Measurements from ENCODE around the gene CSK. TPM values are rescaled to one million over a fixed set of nuclear protein-coding genes. Genes with fewer than 3 reads are reported as not detected.
A peak's percentile ranks its signal among the peaks of the same experiment; 100 is the strongest.

CSK gene
- total RNA-seq, 2 donors from 2014 or later: 64.3 to 68.5 TPM

GRCh38 chr15:74824976-74825375 is 43.1 kb downstream of the CSK start:
- DNase-seq: no peak
- H3K9me3 ChIP-seq (ENCODE audit: control insufficient read depth, low read length): no peaks in the 10 kb centered on the region
- Mint-ChIP-seq H3K4me1 (no peaks in the 10 kb centered on the region), H3K27me3 (ENCODE audit: insufficient read depth) (peaks cover 49% of the 10 kb centered on the region), H3K27ac (no peak overlapping the region), H3K9me3 (no peaks in the 10 kb centered on the region), H3K36me3 (ENCODE audit: low read depth) (no peaks in the 10 kb centered on the region), H3K4me3 (no peak overlapping the region)
- H3K36me3 ChIP-seq (ENCODE audit: control insufficient read depth, insufficient read depth, low read length): no peaks in the 10 kb centered on the region
- H3K4me3 ChIP-seq (ENCODE audit: low read length): no peak overlapping the region
- H3K4me1 ChIP-seq (ENCODE audit: control insufficient read depth, insufficient read depth, low read length): peaks cover 9% of the 10 kb centered on the region
- no peak overlapping the region for H3K9ac ChIP-seq (ENCODE audit: extremely low read depth, low read length, poor library complexity, severe bottlenecking)
- no peak for TF ChIP-seq CTCF (conservative IDR thresholded peaks at IDR 0.05)
- H3K27ac ChIP-seq (ENCODE audit: low read depth, low read length): no peak overlapping the region
- 89% methylated on average over 7 of the region's 7 CpGs for WGBS, 2 experiments (ENCODE audit: insufficient coverage in 1 of 2, insufficient read length in 1 of 2)
- H3K27me3 ChIP-seq (ENCODE audit: control insufficient read depth, insufficient read depth, low read length, poor library complexity, severe bottlenecking): peaks cover 59% of the 10 kb centered on the region

GRCh38 chr15:74825866-74826265 is 44.0 kb downstream of the CSK start:
- no peaks in the 10 kb centered on the region for H3K36me3 ChIP-seq (ENCODE audit: control insufficient read depth, insufficient read depth, low read length)
- Mint-ChIP-seq H3K9me3 (no peaks in the 10 kb centered on the region), H3K4me1 (no peaks in the 10 kb centered on the region), H3K27ac (no peak overlapping the region), H3K36me3 (ENCODE audit: low read depth) (no peaks in the 10 kb centered on the region), H3K27me3 (ENCODE audit: insufficient read depth) (peaks cover 49% of the 10 kb centered on the region), H3K4me3 (no peak overlapping the region)
- no peak overlapping the region for H3K4me3 ChIP-seq (ENCODE audit: low read length)
- H3K27ac ChIP-seq (ENCODE audit: low read depth, low read length): no peak overlapping the region
- H3K4me1 ChIP-seq (ENCODE audit: control insufficient read depth, insufficient read depth, low read length): peaks cover 5% of the 10 kb centered on the region
- no peaks in the 10 kb centered on the region for H3K9me3 ChIP-seq (ENCODE audit: control insufficient read depth, low read length)
- 72% methylated on average over 9 of the region's 10 CpGs; no CpG with 5 or more reads in 1 of the 2 experiments for WGBS, 2 experiments (ENCODE audit: insufficient coverage in 1 of 2, insufficient read length in 1 of 2)
- H3K27me3 ChIP-seq (ENCODE audit: control insufficient read depth, insufficient read depth, low read length, poor library complexity, severe bottlenecking): peaks cover 59% of the 10 kb centered on the region
- no peak for TF ChIP-seq CTCF (conservative IDR thresholded peaks at IDR 0.05)
- no peak for DNase-seq
- H3K9ac ChIP-seq (ENCODE audit: extremely low read depth, low read length, poor library complexity, severe bottlenecking): no peak overlapping the region

- no peak for TF ChIP-seq CTCF (conservative IDR thresholded peaks at IDR 0.05)
- Mint-ChIP-seq H3K9me3 (no peaks in the 10 kb centered on the region), H3K27me3 (ENCODE audit: insufficient read depth) (peaks cover 49% of the 10 kb centered on the region), H3K36me3 (ENCODE audit: low read depth) (no peaks in the 10 kb centered on the region), H3K27ac (no peak within 1 kb of the TSS), H3K4me1 (no peaks in the 10 kb centered on the region), H3K4me3 (no peak within 1 kb of the TSS)
- no peak within 1 kb of the TSS for H3K9ac ChIP-seq (ENCODE audit: extremely low read depth, low read length, poor library complexity, severe bottlenecking)
- H3K9me3 ChIP-seq (ENCODE audit: control insufficient read depth, low read length): no peaks in the 10 kb centered on the region
- no peaks in the 10 kb centered on the region for H3K36me3 ChIP-seq (ENCODE audit: control insufficient read depth, insufficient read depth, low read length)
- no peak within 1 kb of the TSS for H3K27ac ChIP-seq (ENCODE audit: low read depth, low read length)
- no peaks in the 10 kb centered on the region for H3K4me1 ChIP-seq (ENCODE audit: control insufficient read depth, insufficient read depth, low read length)
- 10 to 21% methylated on average over 11 to 39 of the region's 44 CpGs for WGBS, 2 experiments (ENCODE audit: insufficient coverage in 1 of 2, insufficient read length in 1 of 2)
- peak; percentile 85 for DNase-seq
- H3K4me3 ChIP-seq (ENCODE audit: low read length): no peak within 1 kb of the TSS
- peaks cover 59% of the 10 kb centered on the region for H3K27me3 ChIP-seq (ENCODE audit: control insufficient read depth, insufficient read depth, low read length, poor library complexity, severe bottlenecking)
Observed at GRCh38 chr15:74826364-74826819, 44.5 kb downstream of the CSK start, which contains the start of gene CPLX3. TSS of gene CPLX3 (plus strand) at chr15:74826627. CDS start at chr15:74826704, 77 bp downstream.

All from endodermal cell (in vitro differentiated cells).